ENCODE data around the gene SLC34A1. TPM values are rescaled to one million over a fixed set of nuclear protein-coding genes. Genes with fewer than 3 reads are reported as not detected.

SLC34A1 gene
- total and polyA plus RNA-seq, 2 of the 13 experiments (the other 11 are each of a cell fraction or from before 2014, with no cell fraction given), result 0.03 to 0.20 TPM

- CTCF ChIA-PET (ENCODE audit: low intra/inter-chr PET ratio, low total read pairs), result no interaction called here
- no peaks in the 10 kb centered on the region for H3K9me3 ChIP-seq (ENCODE audit: low read length)
- intact Hi-C loops (cut with micrococcal nuclease; ENCODE audit: unreplicated experiment), result no loop called here
- 54% methylated on average over 3 of the region's 3 CpGs for WGBS (ENCODE audit: low lambda C conversion rate)
- in situ Hi-C loops (cut with HindIII; ENCODE audit: extremely low pct_ligation_motif_present, low pct_unique_long_range_greater_than_20kb), result loop anchor here (25.0 kb wide), 1 partner anchor 819 kb away; the partner anchor contains the start of genes CDHR2 and RNF44
- POLR2A ChIA-PET, result interaction anchor here (1.6 to 6.5 kb wide), 3 partner anchors 10 to 22 kb away, joined by 12 to 77 read pairs (median 50); no protein-coding TSS in a partner anchor
- no peak for FAIRE-seq
- H3K4me2 ChIP-seq (ENCODE audit: low read depth, low read length), result no peak overlapping the region
- no peak for DNase-seq (ENCODE audit: low spot score)
- H4K20me1 ChIP-seq (ENCODE audit: insufficient read depth, low read length), result no peaks in the 10 kb centered on the region
- H3K4me1 ChIP-seq (ENCODE audit: insufficient read depth, low read length), result peaks cover 96% of the 10 kb centered on the region
- H2AFZ ChIP-seq (ENCODE audit: low read length), result no peak overlapping the region
- H3K27me3 ChIP-seq (ENCODE audit: control insufficient read depth in 1 of 2, insufficient read depth in 2 of 2, low read length in 2 of 2), result peaks cover 0 to 15% of the 10 kb centered on the region in 2 experiments; a peak in 3 of 5 replicates
- no peaks in the 10 kb centered on the region for H3K79me2 ChIP-seq (ENCODE audit: insufficient read depth, low read length)
- H3K27ac ChIP-seq (ENCODE audit: extremely low read length, insufficient read depth, low read length), result no peak overlapping the region
- BruUV-seq (replicated peaks), result no TSS peak
- no peak for ATAC-seq
- no peak overlapping the region for H3K4me3 ChIP-seq (replicated peaks in 1 of 3; ENCODE audit: insufficient read depth in 1 of 3, low read depth in 2 of 3, low read length in 3 of 3)
- H3K36me3 ChIP-seq (replicated peaks in 1 of 2; ENCODE audit: control insufficient read depth in 1 of 2, insufficient read depth in 2 of 2, low read length in 2 of 2), result no peaks in the 10 kb centered on the region
- no peak overlapping the region for H3K9ac ChIP-seq (ENCODE audit: insufficient read depth, low read depth, low read length)
- no peak for TF ChIP-seq ZFP36L1 (CRISPR knock-in tag; IDR thresholded peaks at IDR 0.05)
- TF ChIP-seq ARID4A (CRISPR knock-in tag; IDR thresholded peaks at IDR 0.05; ENCODE audit: borderline replicate concordance), result no peak
- TF ChIP-seq SMYD3 (CRISPR knock-in tag; IDR thresholded peaks at IDR 0.05), result no peak
- no peak for TF ChIP-seq HOMEZ (CRISPR knock-in tag; IDR thresholded peaks at IDR 0.05; ENCODE audit: low read depth)
- no peak for TF ChIP-seq ZFP91 (CRISPR knock-in tag; IDR thresholded peaks at IDR 0.05; ENCODE audit: borderline replicate concordance)
- TF ChIP-seq STAT5B (CRISPR knock-in tag; IDR thresholded peaks at IDR 0.05), result no peak
- TF ChIP-seq CTCF (CRISPR knock-in tag; IDR thresholded peaks at IDR 0.05), result no peak
These were observed 27.5 kb upstream of the SLC34A1 start for GRCh38 chr5:177356746-177357145.
